Urinary bladder (tissue), 4 donors: ENCODE measurements around the gene NUTF2. TPM values are rescaled to one million over a fixed set of nuclear protein-coding genes. Genes with fewer than 3 reads are reported as not detected.

Source experiments
- DNase-seq: peaks from one replicate; pipeline ENCODE4 v3.0.0-alpha.2; 2015; ENCODE audit errors: extremely low spot score
- H3K27ac ChIP-seq: one replicate; pipeline ENCODE4 v1.5.1; 2013; ENCODE audit warnings: low read depth, mild to moderate bottlenecking, moderate library complexity
- H3K36me3 ChIP-seq: one replicate; pipeline ENCODE4 v1.6.1; 2013; ENCODE audit warnings: mild to moderate bottlenecking, moderate library complexity; ENCODE audit not compliant: insufficient read depth
- H3K4me1 ChIP-seq: one replicate; pipeline ENCODE4 v1.6.1; 2013; ENCODE audit warnings: mild to moderate bottlenecking, moderate library complexity; ENCODE audit not compliant: insufficient read depth
- H3K4me3 ChIP-seq: one replicate; pipeline ENCODE4 v1.5.1; 2013; ENCODE audit warnings: low read depth, low read length
- WGBS: extraction: QIAGEN DNeasy Blood & Tissue Kit; methylation state at CpG from one replicate; pipeline ENCODE4 v1.1.7; 2013; 5-methylcytosine and 5-hydroxymethylcytosine counted together
- polyA plus RNA-seq: library from polyadenylated mRNA; stranded (reverse); fragments of 200-250 nt; gene quantifications from one replicate; pipeline ENCODE4 v1.2.3, GENCODE V29; 2013
- total RNA-seq: library from RNA; depleted of rRNA; stranded (reverse); fragments of >200 nt; gene quantifications from one replicate; pipeline ENCODE4 v1.2.3, GENCODE V29; 2014
- donor health status: healthy with polysubstance abuse.
- donor health status: healthy.

NUTF2 gene
- total and polyA plus RNA-seq, 2 donors = 70.6 to 117 TPM

- DNase-seq = no peak
- WGBS = 55% methylated on average over 4 of the region's 4 CpGs
- no peaks in the 10 kb centered on the region for H3K36me3 ChIP-seq
- H3K4me1 ChIP-seq = peaks cover 3% of the 10 kb centered on the region
- no peak overlapping the region for H3K27ac ChIP-seq
- H3K4me3 ChIP-seq = no peak overlapping the region
Measured at GRCh38 chr16:67844497-67844896, 2.2 kb upstream of the NUTF2 start.

GRCh38 chr16:67845291-67846062 lies 1.3 kb upstream of the NUTF2 start:
- peaks cover 3% of the 10 kb centered on the region for H3K4me1 ChIP-seq
- 67% methylated on average over 5 of the region's 5 CpGs for WGBS
- no peaks in the 10 kb centered on the region for H3K36me3 ChIP-seq
- no peak for DNase-seq
- peak overlapping the region; percentile 13 for H3K27ac ChIP-seq
- H3K4me3 ChIP-seq = no peak overlapping the region

GRCh38 chr16:67846063-67846319 lies 742 bp upstream of the NUTF2 start:
- H3K27ac ChIP-seq = peak overlapping the region; percentile 84
- no peaks in the 10 kb centered on the region for H3K36me3 ChIP-seq
- peaks cover 3% of the 10 kb centered on the region for H3K4me1 ChIP-seq
- DNase-seq = no peak
- 8% methylated on average over 2 of the region's 2 CpGs for WGBS
- H3K4me3 ChIP-seq = peak overlapping the region; percentile 90

GRCh38 chr16:67847064-67847861 lies 530 bp downstream of the NUTF2 start, which contains the start of gene CENPT:
Gene CENPT (minus strand): TSS chr16:67847693. CDS start chr16:67833859, 13,834 bp downstream.
- peak within 1 kb of the TSS; percentile 90 for H3K4me3 ChIP-seq
- DNase-seq = no peak
- no peaks in the 10 kb centered on the region for H3K36me3 ChIP-seq
- peaks cover 3% of the 10 kb centered on the region for H3K4me1 ChIP-seq
- under 1% methylated on average over 58 of the region's 62 CpGs for WGBS
- peak within 1 kb of the TSS; percentile 84 for H3K27ac ChIP-seq

GRCh38 chr16:67848118-67848517 lies 1.4 kb downstream of the NUTF2 start:
- Histone ChIP-seq H3K4me1 (peaks cover 3% of the 10 kb centered on the region), H3K36me3 (no peaks in the 10 kb centered on the region), H3K27ac (no peak overlapping the region), H3K4me3 (peak overlapping the region; percentile 90)
- DNase-seq = no peak
- WGBS = 90% methylated on average over 11 of the region's 11 CpGs

GRCh38 chr16:67853670-67854069 lies 6.9 kb downstream of the NUTF2 start:
- DNase-seq = no peak
- 97% methylated on average over 3 of the region's 3 CpGs for WGBS
- Histone ChIP-seq H3K4me3 (no peak overlapping the region), H3K27ac (no peak overlapping the region), H3K4me1 (peaks cover 3% of the 10 kb centered on the region), H3K36me3 (no peaks in the 10 kb centered on the region)

GRCh38 chr16:67855789-67856188 lies 9.1 kb downstream of the NUTF2 start:
- DNase-seq = no peak
- WGBS = 79% methylated on average over 10 of the region's 10 CpGs
- Histone ChIP-seq H3K27ac (no peak overlapping the region), H3K36me3 (no peaks in the 10 kb centered on the region), H3K4me1 (peaks cover 3% of the 10 kb centered on the region), H3K4me3 (no peak overlapping the region)

- peak overlapping the region; percentile 65 for H3K27ac ChIP-seq
- H3K4me3 ChIP-seq = no peak overlapping the region
- 89% methylated on average over 5 of the region's 5 CpGs for WGBS
- peaks cover 3% of the 10 kb centered on the region for H3K4me1 ChIP-seq
- DNase-seq = no peak
- no peaks in the 10 kb centered on the region for H3K36me3 ChIP-seq
Measured at GRCh38 chr16:67856927-67857546, 10.3 kb downstream of the NUTF2 start.

- Histone ChIP-seq H3K36me3 (no peaks in the 10 kb centered on the region), H3K4me3 (no peak overlapping the region), H3K27ac (peak overlapping the region; percentile 67), H3K4me1 (peaks cover 3% of the 10 kb centered on the region)
- peak; percentile 80 for DNase-seq
- WGBS = 48% methylated on average over 3 of the region's 3 CpGs
Measured at GRCh38 chr16:67857547-67858233, 11.0 kb downstream of the NUTF2 start.

- WGBS = 74% methylated on average over 4 of the region's 4 CpGs
- Histone ChIP-seq H3K4me1 (peaks cover 3% of the 10 kb centered on the region), H3K27ac (peak overlapping the region; percentile 67), H3K36me3 (no peaks in the 10 kb centered on the region), H3K4me3 (no peak overlapping the region)
- DNase-seq = no peak
Measured at GRCh38 chr16:67858500-67858899, 11.8 kb downstream of the NUTF2 start.

- Histone ChIP-seq H3K36me3 (no peaks in the 10 kb centered on the region), H3K27ac (no peak overlapping the region), H3K4me1 (peaks cover 5% of the 10 kb centered on the region), H3K4me3 (no peak overlapping the region)
- no peak for DNase-seq
- WGBS = 77% methylated on average over 8 of the region's 8 CpGs
Measured at GRCh38 chr16:67860589-67861398, 14.1 kb downstream of the NUTF2 start.

GRCh38 chr16:67861877-67862276 lies 15.1 kb downstream of the NUTF2 start:
- Histone ChIP-seq H3K4me1 (peaks cover 4% of the 10 kb centered on the region), H3K27ac (no peak overlapping the region), H3K36me3 (no peaks in the 10 kb centered on the region), H3K4me3 (no peak overlapping the region)
- WGBS = 87% methylated on average over 6 of the region's 6 CpGs
- DNase-seq = no peak
